ENCODE measurements around the gene ZNF14.

GRCh38 chr19:19661141-19661674, 71.7 kb downstream of the ZNF14 start:
- TF ChIP-seq CTCF (IDR thresholded peaks at IDR 0.05; ENCODE audit: low read length): no peak
- TF ChIP-seq EZH2phosphoT487 (IDR thresholded peaks at IDR 0.05; ENCODE audit: low read length): no peak
- TF ChIP-seq EZH2 (optimal IDR thresholded peaks at IDR 0.05; ENCODE audit: low read depth, low read length): no peak

Measured in MM.1S (cell line).